Mesenchymal stem cell (in vitro differentiated cells and primary cell): ENCODE measurements around the gene LIPN.
A peak's percentile ranks its signal among the peaks of the same experiment; 100 is the strongest.

ENCODE experiments used
- DNase-seq: peaks from one replicate; pipeline ENCODE4 v3.0.0-alpha.2; 2013
- H2AFZ ChIP-seq: one replicate; pipeline ENCODE4 v1.6.1; 2013; ENCODE audit warnings: low read depth, mild to moderate bottlenecking, control low read depth, inconsistent platforms, low read length, moderate library complexity
- H2AK5ac ChIP-seq: 2 replicates; pipeline ENCODE4 v1.6.1; 2013; ENCODE audit warnings: low read length, moderate library complexity, mild to moderate bottlenecking, inconsistent platforms; ENCODE audit not compliant: severe bottlenecking
- H2BK120ac ChIP-seq: one replicate; pipeline ENCODE4 v1.6.1; 2013; ENCODE audit warnings: low read depth, mild to moderate bottlenecking, inconsistent platforms, low read length, moderate library complexity
- H2BK12ac ChIP-seq, 2 experiments: one replicate each; pipeline ENCODE4 v1.6.1; 2013; ENCODE audit warnings: inconsistent platforms in 2 of 2, low read length in 2 of 2, mild to moderate bottlenecking in 2 of 2, moderate library complexity in 2 of 2, control low read depth in 1 of 2
- H2BK15ac ChIP-seq: one replicate; pipeline ENCODE4 v1.6.1; 2013; ENCODE audit warnings: mild to moderate bottlenecking, low read depth, inconsistent platforms; ENCODE audit not compliant: poor library complexity, severe bottlenecking
- H2BK5ac ChIP-seq: 2 replicates; pipeline ENCODE4 v1.6.1; 2013; ENCODE audit warnings: low read depth, mild to moderate bottlenecking, low read length, control low read depth, inconsistent platforms; ENCODE audit not compliant: poor library complexity, severe bottlenecking
- H3K14ac ChIP-seq, 2 experiments: one replicate each; pipeline ENCODE4 v1.6.1; 2013; ENCODE audit warnings: inconsistent platforms in 2 of 2, low read length in 2 of 2, control low read depth in 1 of 2, mild to moderate bottlenecking in 1 of 2, moderate library complexity in 1 of 2
- H3K18ac ChIP-seq, 2 experiments: one replicate each; pipeline ENCODE4 v1.6.1; 2013; ENCODE audit warnings: inconsistent platforms in 2 of 2, low read length in 2 of 2, control low read depth in 1 of 2, low read depth in 1 of 2, mild to moderate bottlenecking in 1 of 2
- H3K23ac ChIP-seq, 2 experiments: one replicate each; pipeline ENCODE4 v1.6.1; 2013; ENCODE audit warnings: inconsistent platforms in 2 of 2, low read length in 2 of 2, mild to moderate bottlenecking in 2 of 2, moderate library complexity in 2 of 2, control low read depth in 1 of 2
- H3K27ac ChIP-seq: 2 replicates; pipeline ENCODE4 v1.5.1; 2013; ENCODE audit warnings: mild to moderate bottlenecking, moderate library complexity, low read length, control low read depth, inconsistent platforms; ENCODE audit not compliant: poor library complexity, severe bottlenecking
- H3K27me3 ChIP-seq, 2 experiments: 2 replicates each; pipeline versions ENCODE4 v1.6.1 to v1.7.0; 2013; ENCODE audit warnings: low read length in 2 of 2, mild to moderate bottlenecking in 2 of 2, moderate library complexity in 2 of 2, control low read depth in 1 of 2, inconsistent platforms in 1 of 2; ENCODE audit not compliant: control insufficient read depth in 1 of 2, insufficient read depth in 1 of 2
- H3K36me3 ChIP-seq, 2 experiments: 2 replicates each; pipeline versions ENCODE4 v1.6.1 to v1.7.0; 2013; ENCODE audit warnings: low read length in 2 of 2, control low read depth in 1 of 2, inconsistent platforms in 1 of 2, low read depth in 1 of 2, mild to moderate bottlenecking in 1 of 2; ENCODE audit not compliant: insufficient read depth in 2 of 2, control insufficient read depth in 1 of 2
- H3K4ac ChIP-seq, 2 experiments: one replicate each; pipeline ENCODE4 v1.6.1; 2013; ENCODE audit warnings: inconsistent platforms in 2 of 2, low read length in 2 of 2, mild to moderate bottlenecking in 2 of 2, moderate library complexity in 2 of 2, control low read depth in 1 of 2, low read depth in 1 of 2
- H3K4me1 ChIP-seq: 2 replicates; pipeline ENCODE4 v1.6.1; 2013; ENCODE audit warnings: low read depth, low read length, control low read depth; ENCODE audit not compliant: control insufficient read depth, insufficient read depth
- H3K4me2 ChIP-seq: 2 replicates; pipeline ENCODE4 v1.6.1; 2013; ENCODE audit warnings: low read length, mild to moderate bottlenecking, inconsistent platforms; ENCODE audit not compliant: poor library complexity, severe bottlenecking
- H3K4me3 ChIP-seq, 2 experiments: 2 replicates each; pipeline versions ENCODE4 v1.5.1 to v1.7.0; 2013; ENCODE audit warnings: low read length in 2 of 2, mild to moderate bottlenecking in 2 of 2, control low read depth in 1 of 2, low read depth in 1 of 2; ENCODE audit not compliant: insufficient read depth in 1 of 2
- H3K79me1 ChIP-seq: replicated peaks from 2 replicates; pipeline ENCODE4 v1.6.1; 2013; ENCODE audit warnings: mild to moderate bottlenecking, control low read depth, low read length, inconsistent platforms; ENCODE audit not compliant: poor library complexity, severe bottlenecking
- H3K9ac ChIP-seq: 2 replicates; pipeline ENCODE4 v1.7.0; 2013; ENCODE audit warnings: mild to moderate bottlenecking, low read length, moderate library complexity
- H3K9me3 ChIP-seq: 2 replicates; pipeline ENCODE4 v1.7.0; 2013; ENCODE audit warnings: mild to moderate bottlenecking, low read length; ENCODE audit not compliant: control insufficient read depth
- H4K8ac ChIP-seq: one replicate; pipeline ENCODE4 v1.6.1; 2013; ENCODE audit warnings: inconsistent platforms, mild to moderate bottlenecking, low read length, moderate library complexity
- H4K91ac ChIP-seq: one replicate; pipeline ENCODE4 v1.6.1; 2013; ENCODE audit warnings: mild to moderate bottlenecking, low read length, inconsistent platforms
- WGBS: methylation state at CpG from one replicate; pipeline ENCODE4 v1.1.7; 2013; ENCODE audit warnings: mixed read lengths; 5-methylcytosine and 5-hydroxymethylcytosine counted together

Gene LIPN

GRCh38 chr10:88745633-88746032 is 14.2 kb upstream of the LIPN start:
- no peak overlapping the region for H3K14ac ChIP-seq
- H3K27ac ChIP-seq: no peak overlapping the region
- H3K9ac ChIP-seq: no peak overlapping the region
- H3K4me3 ChIP-seq: no peak overlapping the region
- no peak overlapping the region for H4K8ac ChIP-seq
- H4K91ac ChIP-seq: no peak overlapping the region
- WGBS: 96% methylated on average over 1 of the region's 1 CpG
- H3K23ac ChIP-seq: no peak overlapping the region
- no peaks in the 10 kb centered on the region for H3K4me1 ChIP-seq
- H3K27me3 ChIP-seq: peaks cover 0 to 5% of the 10 kb centered on the region in 2 experiments
- peaks cover 34% of the 10 kb centered on the region for H3K9me3 ChIP-seq
- H3K79me1 ChIP-seq: no peaks in the 10 kb centered on the region
- no peak overlapping the region for H2AFZ ChIP-seq
- no peak overlapping the region for H3K18ac ChIP-seq
- no peak overlapping the region for H3K4me2 ChIP-seq
- H2BK15ac ChIP-seq: no peak overlapping the region
- H3K36me3 ChIP-seq: no peaks in the 10 kb centered on the region
- no peak overlapping the region for H3K4ac ChIP-seq
- H2BK5ac ChIP-seq: no peak overlapping the region
- no peak overlapping the region for H2BK12ac ChIP-seq
- H2AK5ac ChIP-seq: no peak overlapping the region
- no peak overlapping the region for H2BK120ac ChIP-seq
- DNase-seq: no peak

DNA sequence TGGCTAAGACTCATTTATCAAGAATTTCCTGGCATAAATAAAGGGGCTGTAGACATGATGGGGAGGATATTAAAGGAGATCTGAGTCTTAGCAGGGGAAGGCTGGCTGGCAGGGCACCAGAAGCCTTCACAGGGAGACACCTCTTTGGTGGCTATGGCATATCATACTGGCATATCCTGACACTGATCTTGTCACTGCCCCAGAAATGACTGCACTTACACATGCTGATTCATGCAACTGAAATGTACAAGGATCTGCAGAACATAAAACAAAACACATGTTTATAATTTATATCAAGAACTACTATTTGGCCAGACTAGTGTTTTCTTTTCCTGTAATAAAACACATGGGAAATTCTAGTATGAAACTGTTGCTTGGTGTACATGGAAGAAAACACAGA is 5.5 kb upstream of the LIPN start:
- Histone ChIP-seq H3K4ac (no peak overlapping the region), H3K4me2 (no peak overlapping the region), H2AK5ac (no peak overlapping the region), H3K27me3 (no peaks in the 10 kb centered on the region), H2AFZ (no peak overlapping the region), H4K8ac (no peak overlapping the region), H3K79me1 (no peaks in the 10 kb centered on the region), H3K27ac (no peak overlapping the region), H3K18ac (no peak overlapping the region), H2BK15ac (no peak overlapping the region), H3K23ac (no peak overlapping the region), H2BK5ac (no peak overlapping the region), H3K9ac (peak overlapping the region; percentile 7), H3K36me3 (no peaks in the 10 kb centered on the region), H3K4me1 (no peaks in the 10 kb centered on the region), H3K14ac (no peak overlapping the region), H3K4me3 (peak overlapping the region in 1 of 2 experiments; percentile 25), H4K91ac (no peak overlapping the region), H2BK12ac (no peak overlapping the region), H2BK120ac (no peak overlapping the region), H3K9me3 (peaks cover 7% of the 10 kb centered on the region)
- peak; percentile 17 for DNase-seq

DNA sequence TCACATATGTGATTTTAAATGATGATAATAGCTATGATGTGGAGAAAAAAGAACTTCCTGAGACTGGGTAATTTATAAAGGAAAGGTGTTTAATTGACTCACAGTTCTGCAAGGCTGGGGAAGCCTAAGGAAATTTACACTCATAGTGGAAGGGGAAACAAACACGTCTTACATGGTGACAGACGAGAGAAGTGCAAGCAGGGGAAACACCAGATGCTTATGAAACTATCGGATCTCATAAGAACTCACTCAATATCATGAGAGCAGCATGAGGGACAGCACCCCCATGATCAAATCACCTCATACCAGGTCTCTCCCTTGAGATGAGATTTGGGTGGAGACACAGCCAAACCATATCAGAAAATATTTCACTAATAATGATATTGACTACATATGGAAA is 4.1 kb upstream of the LIPN start:
- no peak overlapping the region for H3K4ac ChIP-seq
- no peaks in the 10 kb centered on the region for H3K27me3 ChIP-seq
- H2BK15ac ChIP-seq: no peak overlapping the region
- no peaks in the 10 kb centered on the region for H3K36me3 ChIP-seq
- no peak overlapping the region for H3K4me2 ChIP-seq
- no peak overlapping the region for H3K4me3 ChIP-seq
- H2AK5ac ChIP-seq: no peak overlapping the region
- H2BK5ac ChIP-seq: no peak overlapping the region
- H3K23ac ChIP-seq: no peak overlapping the region
- H3K9me3 ChIP-seq: no peaks in the 10 kb centered on the region
- H2AFZ ChIP-seq: no peak overlapping the region
- no peak overlapping the region for H3K27ac ChIP-seq
- H3K4me1 ChIP-seq: no peaks in the 10 kb centered on the region
- H3K9ac ChIP-seq: no peak overlapping the region
- no peak overlapping the region for H2BK12ac ChIP-seq
- H3K79me1 ChIP-seq: no peaks in the 10 kb centered on the region
- H2BK120ac ChIP-seq: no peak overlapping the region
- 93% methylated on average over 3 of the region's 3 CpGs for WGBS
- no peak for DNase-seq
- no peak overlapping the region for H3K18ac ChIP-seq
- no peak overlapping the region for H3K14ac ChIP-seq
- H4K8ac ChIP-seq: no peak overlapping the region
- H4K91ac ChIP-seq: no peak overlapping the region

GRCh38 chr10:88756660-88757059 is 3.2 kb upstream of the LIPN start:
- no peak overlapping the region for H2BK12ac ChIP-seq
- no peak overlapping the region for H4K91ac ChIP-seq
- H3K79me1 ChIP-seq: no peaks in the 10 kb centered on the region
- no peaks in the 10 kb centered on the region for H3K9me3 ChIP-seq
- H3K9ac ChIP-seq: no peak overlapping the region
- no peaks in the 10 kb centered on the region for H3K27me3 ChIP-seq
- H2BK120ac ChIP-seq: no peak overlapping the region
- no peak overlapping the region for H3K4me3 ChIP-seq
- H3K36me3 ChIP-seq: no peaks in the 10 kb centered on the region
- WGBS: no CpG with 5 or more reads among the region's 1 CpG
- H2AFZ ChIP-seq: no peak overlapping the region
- no peak overlapping the region for H4K8ac ChIP-seq
- no peak overlapping the region for H3K18ac ChIP-seq
- H3K27ac ChIP-seq: no peak overlapping the region
- no peak for DNase-seq
- H3K23ac ChIP-seq: no peak overlapping the region
- H3K14ac ChIP-seq: no peak overlapping the region
- no peak overlapping the region for H2AK5ac ChIP-seq
- H2BK15ac ChIP-seq: no peak overlapping the region
- no peak overlapping the region for H2BK5ac ChIP-seq
- H3K4me1 ChIP-seq: no peaks in the 10 kb centered on the region
- H3K4ac ChIP-seq: no peak overlapping the region
- H3K4me2 ChIP-seq: no peak overlapping the region
